Fibroblast of the aortic adventitia (primary cell): Measurements from ENCODE around the gene SLC7A10. TPM values are rescaled to one million over a fixed set of nuclear protein-coding genes. Genes with fewer than 3 reads are reported as not detected.

Experiments
- DNase-seq: peaks from one replicate; pipeline ENCODE4 v3.0.0-alpha.2; 2010; ENCODE audit warnings: low read depth
- H3K4me3 ChIP-seq: 2 replicates; pipeline ENCODE4 v1.5.1; 2011; ENCODE audit warnings: low read depth, mild to moderate bottlenecking, control low read depth, low read length, moderate library complexity
- CTCF ChIP-seq: IDR thresholded peaks from 2 replicates; pipeline ENCODE4 v1.5.1; 2011; ENCODE audit warnings: mild to moderate bottlenecking, low read length, control low read depth, inconsistent platforms; ENCODE audit not compliant: insufficient read depth
- total RNA-seq: library from RNA; depleted of rRNA; stranded (reverse); fragments of >200 nt; gene quantifications from 2 replicates; pipeline ENCODE4 v1.2.3, GENCODE V29; 2012; ENCODE audit warnings: low replicate concordance

Gene SLC7A10
- total RNA-seq, 1 donor = not detected

DNA sequence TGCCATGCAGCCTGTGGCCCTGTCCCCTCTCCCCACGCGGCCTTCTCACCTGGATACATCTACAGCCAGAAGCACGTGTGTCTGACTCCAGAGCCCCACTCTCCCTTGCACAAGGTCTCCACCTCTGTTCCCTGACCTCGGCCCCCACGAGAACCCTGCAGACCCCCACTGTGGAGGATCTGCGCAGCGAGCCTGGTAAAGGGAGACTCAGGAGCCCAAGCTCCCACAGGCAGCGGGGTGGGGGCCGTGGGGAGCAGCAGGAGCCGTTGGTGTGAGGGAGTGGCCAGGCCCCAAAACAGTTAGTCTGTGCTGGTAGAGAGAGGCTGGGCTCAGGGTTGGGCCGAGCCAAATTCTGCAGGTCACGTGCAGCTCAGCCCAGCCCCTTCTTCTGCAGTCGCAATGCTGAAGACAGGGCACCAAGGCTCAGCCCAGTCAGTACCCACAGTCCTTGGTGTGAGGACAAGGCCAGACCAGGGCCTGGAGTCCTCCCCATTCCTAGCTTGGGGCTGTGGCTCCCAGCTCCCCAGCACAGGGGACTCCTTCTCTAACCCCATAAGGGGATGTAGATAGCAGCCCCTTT, 28.7 kb upstream of the SLC7A10 start:
- no peak overlapping the region for H3K4me3 ChIP-seq
- DNase-seq = no peak

DNA sequence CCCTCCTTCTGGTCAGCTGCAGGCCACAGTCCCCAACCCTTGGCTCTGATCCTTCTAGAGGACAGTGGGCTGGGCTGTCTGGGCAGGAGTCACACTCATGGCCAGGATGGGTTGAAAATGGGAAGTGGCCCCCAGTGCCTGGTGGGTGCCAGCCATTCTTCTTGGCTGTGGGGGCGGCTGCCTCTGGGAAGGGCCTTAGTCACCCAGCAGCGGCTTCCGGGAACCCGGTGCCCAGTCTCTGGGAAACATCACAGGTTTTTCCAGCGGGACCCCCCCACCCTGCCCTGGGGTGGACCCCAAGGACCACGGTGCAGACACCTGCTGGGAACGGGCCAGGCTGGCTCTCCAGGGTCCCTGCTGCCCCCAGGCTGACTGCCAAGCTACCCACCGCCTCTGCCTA, 27.3 kb upstream of the SLC7A10 start:
- DNase-seq = no peak
- no peak for TF ChIP-seq CTCF

More for the DNA sequence above, 28.7 kb upstream of the SLC7A10 start:
- no peak for TF ChIP-seq CTCF

GRCh38 chr19:33252418-33252962, 26.8 kb upstream of the SLC7A10 start:
- TF ChIP-seq CTCF = no peak
- no peak for DNase-seq
- H3K4me3 ChIP-seq = no peak overlapping the region

More for the DNA sequence above, 27.3 kb upstream of the SLC7A10 start:
- H3K4me3 ChIP-seq = no peak overlapping the region

GRCh38 chr19:33251526-33252090, 26.0 kb upstream of the SLC7A10 start:
- H3K4me3 ChIP-seq = no peak overlapping the region
- TF ChIP-seq CTCF = no peak
- DNase-seq = no peak

DNA sequence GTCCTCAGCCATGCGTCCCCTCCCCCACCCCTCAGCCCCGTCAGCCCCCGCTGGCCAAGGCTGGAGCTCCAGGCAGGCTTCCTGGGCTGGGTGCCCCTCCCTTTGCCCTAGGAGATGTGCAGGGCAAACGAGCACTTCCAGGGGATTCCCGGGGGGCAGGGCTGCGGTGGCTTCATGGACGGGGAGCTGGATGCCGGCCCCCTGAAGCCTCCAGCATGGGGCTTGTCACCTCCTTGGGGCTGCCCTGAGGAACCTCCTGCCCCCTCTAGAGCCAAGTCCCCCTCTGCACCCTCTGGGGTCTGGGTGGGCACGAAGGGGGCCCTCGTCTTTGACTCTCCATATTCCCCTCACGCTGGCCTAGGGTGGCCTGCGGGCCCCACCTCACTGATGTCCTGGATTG, 25.4 kb upstream of the SLC7A10 start:
- no peak for DNase-seq
- no peak for TF ChIP-seq CTCF

GRCh38 chr19:33250500-33250899, 24.9 kb upstream of the SLC7A10 start:
- TF ChIP-seq CTCF = no peak
- no peak for DNase-seq
- no peak overlapping the region for H3K4me3 ChIP-seq

More for the DNA sequence above, 25.4 kb upstream of the SLC7A10 start:
- H3K4me3 ChIP-seq = no peak overlapping the region
